HG02571 (cell line): Measurements from ENCODE around the gene MPP3.
"Not testable (repeated sequence)": the region's sequence is repeated elsewhere in the genome, so short reads cannot be mapped to it uniquely, and the experiment has no call there.

ENCODE experiments used
- ATAC-seq: cut with Tn5 transposase; IDR thresholded peaks from one replicate; pipeline ENCODE4 v1.9.1; 2021; ENCODE audit warnings: mild to moderate bottlenecking, moderate library complexity; ENCODE audit not compliant: unreplicated experiment

MPP3 gene

DNA sequence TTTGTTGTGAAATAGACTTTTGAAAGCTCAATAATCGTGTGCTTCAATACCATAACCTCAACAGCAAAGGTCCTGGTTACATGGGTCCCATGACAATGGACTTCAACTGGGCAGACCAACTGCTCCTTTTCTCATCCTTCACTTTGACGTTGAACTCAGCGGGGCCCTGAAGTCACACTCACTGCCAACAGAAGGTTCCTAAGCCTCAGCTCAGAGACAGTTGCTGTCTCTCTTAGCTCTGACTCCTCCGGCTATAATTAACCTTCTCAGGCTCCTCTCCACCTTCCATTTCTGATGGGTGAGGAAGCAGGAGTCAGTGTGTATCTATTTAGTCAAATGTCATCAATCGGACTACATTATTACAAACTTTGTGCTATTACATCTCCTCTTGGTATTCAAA lies 23.8 kb downstream of the MPP3 start:
- ATAC-seq = no peak

DNA sequence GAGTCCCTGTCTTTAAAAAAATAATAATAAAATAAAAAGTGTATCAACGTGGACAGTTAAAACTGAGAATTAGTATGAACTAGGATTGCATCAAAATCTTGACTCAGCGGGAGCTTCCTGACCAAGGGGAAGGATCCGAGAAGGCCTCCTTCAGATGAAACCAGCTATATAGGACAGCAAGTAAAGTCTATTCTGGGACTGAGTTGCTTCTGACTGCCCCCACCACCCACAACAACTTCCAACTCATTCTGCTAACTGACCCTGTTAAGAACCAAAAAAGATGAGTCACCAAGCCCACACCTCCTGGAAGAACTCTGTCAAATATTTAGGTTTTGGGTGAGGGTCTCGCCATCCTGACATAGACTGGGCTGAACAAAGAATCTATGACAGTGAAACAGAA lies 24.9 kb downstream of the MPP3 start:
- no peak for ATAC-seq

DNA sequence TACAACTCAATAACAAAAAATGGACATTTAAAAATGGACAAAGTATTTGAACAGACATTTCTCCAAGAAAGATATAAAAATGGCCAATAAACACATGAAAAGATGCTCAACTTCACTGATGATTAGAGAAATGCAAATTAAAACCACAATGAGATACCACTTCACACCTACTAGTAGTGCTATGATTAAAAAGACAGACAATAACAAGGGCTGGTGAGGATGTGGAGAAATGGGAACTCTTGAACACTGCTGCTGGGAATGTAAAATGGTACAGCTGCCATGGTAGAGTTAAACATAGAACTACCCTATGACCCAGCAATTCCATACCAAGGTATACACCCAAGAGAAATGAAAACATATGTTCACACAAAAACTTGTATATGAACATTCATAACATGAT lies 27.8 kb downstream of the MPP3 start:
- no peak for ATAC-seq

DNA sequence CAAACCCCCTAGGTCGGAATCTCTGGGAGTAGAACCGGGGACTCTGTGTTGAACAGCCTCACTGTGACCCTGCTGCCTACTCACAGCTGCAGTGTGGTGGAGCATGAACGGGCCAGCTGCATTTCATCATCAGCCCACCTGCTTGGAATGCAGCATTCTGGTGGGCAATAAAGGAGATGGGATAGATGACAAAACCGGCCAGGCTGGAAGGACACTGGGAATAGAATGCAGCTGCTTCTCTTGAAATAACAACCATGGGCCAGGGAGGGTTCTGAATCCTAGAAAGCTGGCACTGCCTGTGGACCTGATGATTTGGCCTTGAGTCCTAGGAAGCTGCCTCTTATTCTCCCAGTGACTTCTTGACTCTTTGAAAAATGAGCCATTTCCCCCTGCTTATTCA lies 29.2 kb downstream of the MPP3 start:
- ATAC-seq = no peak

DNA sequence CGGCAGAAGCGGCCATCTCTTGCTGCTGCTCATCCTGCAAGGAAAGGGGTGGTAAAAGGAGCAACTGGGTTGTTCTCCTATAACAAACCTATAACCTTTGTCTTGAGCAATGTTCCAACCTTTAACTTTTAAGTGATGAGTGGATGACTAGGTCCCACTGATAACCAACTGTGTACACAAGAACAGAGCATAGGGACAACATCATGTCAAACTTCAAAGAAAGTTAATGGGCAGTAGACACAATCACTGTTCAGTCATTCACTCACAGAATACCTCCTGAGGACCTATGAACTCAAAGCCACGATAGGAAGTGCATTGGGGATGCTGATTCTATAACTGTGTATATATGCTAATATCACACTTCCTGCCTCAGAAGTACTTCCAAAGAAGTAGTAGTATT lies 31.1 kb downstream of the MPP3 start:
- ATAC-seq = no peak

DNA sequence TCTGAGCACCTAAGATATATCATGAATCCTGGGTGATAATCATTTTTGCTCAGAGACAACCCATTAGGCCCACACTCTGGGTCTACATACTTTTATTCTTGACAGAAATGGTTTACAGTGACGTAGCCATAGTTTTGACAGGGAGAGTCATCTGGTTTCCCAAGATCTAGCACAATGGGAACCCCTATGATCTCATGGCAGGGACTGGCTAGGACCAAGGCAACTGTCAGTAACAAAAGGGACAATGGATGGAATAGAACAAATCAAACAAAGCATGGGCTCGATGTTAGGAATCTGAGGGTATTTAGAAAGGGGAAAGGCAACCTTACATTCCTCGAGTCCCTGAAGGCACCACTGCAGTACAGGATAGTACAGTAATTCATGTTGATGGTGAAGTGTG lies 32.2 kb downstream of the MPP3 start:
- ATAC-seq = no peak

DNA sequence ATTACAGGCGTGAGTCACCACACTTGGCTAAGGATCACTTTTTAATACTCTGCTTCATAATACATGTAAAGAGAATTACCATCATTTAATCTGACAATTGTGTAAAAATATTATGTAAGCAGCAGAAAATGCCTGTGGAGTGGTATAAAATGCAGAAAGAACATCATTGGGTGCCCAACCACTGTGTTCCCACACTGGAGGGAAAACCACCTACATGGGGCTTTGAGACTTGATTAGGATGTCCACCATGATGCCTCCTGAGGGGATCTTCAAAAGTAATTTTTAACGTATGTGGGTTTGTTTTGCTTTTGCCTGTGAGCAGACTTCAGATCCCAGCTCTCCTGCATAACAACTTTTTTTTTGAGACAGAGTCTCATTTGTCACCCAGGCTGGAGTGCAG lies 33.9 kb downstream of the MPP3 start:
- no peak for ATAC-seq

DNA sequence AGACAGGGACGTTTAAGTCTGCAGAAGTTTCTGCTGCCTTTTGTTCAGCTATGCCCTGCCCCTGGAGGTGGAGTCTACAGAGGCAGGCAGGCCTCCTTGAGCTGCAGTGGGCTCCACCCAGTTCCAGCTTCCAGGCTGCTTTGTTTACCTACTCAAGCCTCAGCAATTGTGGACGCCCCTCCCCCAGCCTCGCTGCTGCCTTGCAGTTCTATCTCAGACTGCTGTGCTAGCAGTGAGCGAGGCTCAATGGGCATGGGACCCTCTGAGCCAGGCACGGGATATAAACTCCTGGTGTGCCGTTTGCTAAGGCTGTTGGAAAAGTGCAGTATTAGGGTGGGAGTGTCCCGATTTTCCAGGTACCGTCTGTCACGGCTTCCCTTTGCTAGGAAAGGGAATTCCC lies 34.9 kb downstream of the MPP3 start:
- ATAC-seq = not testable (repeated sequence)

DNA sequence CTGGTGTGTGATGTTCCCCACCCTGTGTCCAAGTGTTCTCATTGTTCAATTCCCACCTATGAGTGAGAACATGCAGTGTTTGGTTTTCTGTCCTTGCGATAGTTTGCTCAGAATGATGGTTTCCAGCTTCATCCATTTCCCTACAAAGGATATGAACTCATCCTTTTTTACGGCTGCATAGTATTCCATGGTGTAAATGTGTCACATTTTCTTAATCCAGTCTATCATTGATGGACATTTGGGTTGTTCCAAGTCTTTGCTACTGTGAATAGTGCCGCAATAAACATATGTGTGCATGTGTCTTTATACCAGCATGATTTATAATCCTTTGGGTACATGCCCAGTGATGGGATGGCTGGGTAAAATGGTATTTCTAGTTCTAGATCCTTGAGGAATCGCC lies 40.3 kb downstream of the MPP3 start:
- ATAC-seq = not testable (repeated sequence)

DNA sequence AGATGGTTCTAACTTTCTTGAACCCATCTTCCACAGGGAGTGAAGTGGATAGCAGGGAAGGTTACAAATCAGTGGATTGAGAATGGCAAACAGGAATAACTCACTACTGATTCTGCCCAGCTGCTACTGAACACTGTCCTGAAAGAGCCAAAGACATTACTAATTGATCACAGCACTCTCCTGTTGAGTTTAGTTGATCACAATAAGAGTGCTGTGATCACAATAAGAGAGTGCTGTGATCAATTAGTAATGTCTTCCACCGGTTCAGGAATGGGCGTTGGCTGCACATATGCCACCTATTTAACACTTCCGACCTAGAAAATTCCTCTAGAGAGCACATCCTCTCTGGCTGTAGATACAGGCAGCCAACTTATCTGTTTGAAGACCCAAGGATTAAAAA lies 41.4 kb downstream of the MPP3 start:
- no peak for ATAC-seq

DNA sequence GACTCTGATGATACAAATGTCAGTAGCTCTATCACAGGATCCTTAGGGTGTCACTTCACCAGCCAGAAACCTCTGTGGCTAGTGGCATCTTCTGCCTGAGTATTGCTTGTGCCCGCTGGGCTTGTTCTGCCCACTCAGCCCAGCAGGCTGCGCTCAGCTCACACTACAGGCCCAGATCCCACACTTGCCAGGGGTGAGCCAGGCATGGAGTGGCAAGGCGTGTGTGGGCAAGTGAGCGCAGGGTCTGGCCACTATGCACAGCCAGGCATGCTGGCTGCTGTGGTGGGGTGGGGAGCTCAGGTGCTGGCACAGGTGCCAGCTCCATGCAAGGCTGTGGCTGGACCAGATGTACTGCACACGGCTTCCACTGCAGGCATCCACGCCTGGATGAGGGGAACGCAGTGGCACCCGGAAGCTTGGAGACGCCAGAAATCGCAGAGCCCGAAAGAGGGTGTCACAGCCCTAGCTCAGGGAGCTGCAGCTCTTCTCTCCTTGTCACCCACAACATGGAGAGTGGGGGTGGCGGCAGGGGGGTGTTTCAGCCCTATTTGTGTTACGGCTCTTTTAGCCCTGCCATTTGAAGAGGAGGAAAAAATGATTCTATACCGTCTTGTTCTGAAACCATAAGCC lies 42.5 kb downstream of the MPP3 start:
- no peak for ATAC-seq

DNA sequence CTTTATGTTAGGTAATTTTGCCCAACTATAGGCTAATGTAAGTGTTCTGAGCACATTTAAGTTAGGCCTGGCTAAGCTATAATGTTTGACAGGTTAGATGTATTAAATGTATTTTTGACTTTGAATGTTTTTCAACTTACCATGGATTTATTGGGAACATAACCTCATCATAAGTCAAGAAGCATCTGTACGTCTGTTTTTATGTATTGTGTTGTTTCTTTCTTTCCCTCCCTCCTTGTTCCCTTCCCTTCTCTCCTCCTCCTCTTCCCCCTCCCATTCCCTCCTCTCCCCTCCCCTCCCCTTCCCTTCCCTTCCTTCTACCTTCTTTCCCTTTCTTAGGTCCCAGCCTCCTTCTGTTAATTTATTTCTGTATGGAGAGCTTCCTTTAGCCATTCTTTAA lies 43.5 kb downstream of the MPP3 start:
- no peak for ATAC-seq

DNA sequence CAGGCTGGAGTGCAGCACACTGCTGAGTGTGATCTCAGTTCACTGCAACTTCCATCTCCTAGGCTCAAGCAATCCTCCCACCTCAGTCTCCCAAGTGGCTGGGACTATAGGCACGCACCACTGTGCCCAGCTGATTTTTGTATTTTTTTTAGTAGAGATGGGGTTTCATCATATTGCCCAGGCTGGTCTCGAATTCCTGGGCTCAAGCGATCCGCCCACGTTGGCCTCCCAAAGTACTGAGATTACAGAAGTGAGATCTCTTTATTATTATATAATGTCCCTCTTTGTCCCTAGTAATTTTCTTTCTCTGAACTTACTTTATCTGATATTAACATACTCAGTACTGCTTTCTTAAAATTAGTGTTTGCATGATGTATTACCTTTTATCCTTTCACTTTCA lies 44.4 kb downstream of the MPP3 start:
- ATAC-seq = no peak

DNA sequence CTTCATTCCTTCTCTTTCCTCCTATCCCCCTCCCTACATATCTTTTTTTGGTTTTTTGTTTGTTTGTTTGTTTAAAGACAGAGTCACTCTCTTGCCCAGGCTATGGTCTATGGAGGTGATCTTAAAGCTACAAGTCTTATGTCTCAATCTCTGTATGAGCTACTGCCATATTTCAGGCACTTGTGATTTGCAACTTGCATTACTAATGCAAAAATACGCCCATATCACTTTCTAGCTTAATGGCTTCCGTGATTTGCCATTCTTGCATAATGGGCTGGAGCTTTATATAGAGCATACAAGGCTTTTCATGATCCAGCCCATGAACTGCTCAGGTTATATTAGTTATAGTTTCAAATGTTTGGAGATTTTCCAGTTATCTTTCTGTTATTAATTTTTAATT lies 45.2 kb downstream of the MPP3 start:
- ATAC-seq = no peak

DNA sequence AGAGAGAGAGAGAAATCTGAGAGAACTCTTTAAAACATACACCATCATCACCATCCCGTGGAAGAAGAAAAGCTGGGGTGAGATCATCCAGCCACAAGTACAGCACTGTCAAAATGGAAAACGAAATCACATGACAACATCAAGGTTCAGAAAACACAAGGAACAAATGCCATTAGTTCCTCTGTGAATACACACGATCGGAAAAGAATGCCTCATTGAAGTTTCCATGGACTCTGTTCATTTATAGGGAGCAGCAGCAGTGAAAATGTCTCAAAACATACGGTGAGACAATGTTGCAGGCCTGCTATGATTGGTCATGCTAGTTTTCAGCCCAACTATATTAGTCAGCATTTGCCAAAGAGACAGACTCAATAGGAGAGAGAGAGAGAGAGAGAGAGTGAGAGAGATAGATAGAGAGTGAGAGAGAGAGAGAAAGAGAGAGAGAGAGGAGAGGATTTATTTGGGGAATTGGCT lies 48.3 kb downstream of the MPP3 start:
- no peak for ATAC-seq

DNA sequence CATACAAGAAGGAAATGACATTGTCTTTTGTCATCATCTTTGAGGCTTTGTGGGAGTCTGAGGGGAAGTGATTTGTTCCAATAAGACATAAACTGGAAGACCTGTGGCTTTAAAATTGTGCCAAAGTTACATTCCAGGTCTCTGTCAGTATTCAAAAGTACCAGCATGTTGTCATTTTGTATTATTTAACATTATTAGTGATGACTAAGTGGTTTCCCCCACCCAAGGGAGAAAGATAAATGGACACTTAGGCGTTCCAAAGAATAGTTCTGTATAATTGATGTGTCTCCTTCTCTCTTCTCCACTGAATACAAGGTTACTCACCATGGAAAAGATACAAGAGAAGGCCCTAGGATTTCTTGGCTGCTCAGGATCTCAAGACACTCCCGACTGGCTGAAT lies 48.9 kb downstream of the MPP3 start:
- no peak for ATAC-seq

DNA sequence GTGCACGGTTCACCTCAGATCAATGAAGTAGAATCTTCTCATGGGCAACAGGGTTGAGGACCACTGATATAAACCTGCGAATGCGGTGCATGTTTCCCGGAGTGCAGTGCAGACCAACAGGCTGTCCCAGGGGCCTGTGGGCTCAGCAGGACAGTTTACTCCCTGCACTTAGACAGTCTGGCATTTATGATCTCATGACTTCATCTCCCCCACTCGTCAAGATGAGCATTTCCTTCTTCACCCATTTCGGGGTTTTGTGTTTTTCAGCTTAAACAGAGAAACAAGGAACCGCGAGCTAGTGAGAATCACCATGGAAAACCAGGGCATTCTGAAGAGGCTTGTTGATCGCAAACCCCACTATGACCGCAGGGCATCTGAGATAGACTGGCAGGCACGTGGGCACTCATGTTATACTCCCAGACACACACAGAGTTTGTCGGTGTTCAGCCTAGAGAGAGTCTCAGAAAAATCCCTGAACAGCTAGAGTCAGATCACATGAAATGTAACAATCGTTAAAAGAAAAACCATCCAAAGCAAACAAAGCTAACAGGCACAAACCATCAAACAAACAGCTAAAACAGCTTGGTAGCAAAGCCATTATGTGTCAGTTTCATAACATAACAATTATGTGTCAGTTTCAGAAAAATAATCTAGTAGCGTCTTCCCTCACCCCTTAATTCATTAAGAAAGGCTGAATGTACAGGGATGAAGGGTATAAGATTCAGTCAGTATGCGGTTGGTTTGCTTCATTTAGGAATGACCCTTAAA lies 49.8 kb downstream of the MPP3 start:
- ATAC-seq = no peak

DNA sequence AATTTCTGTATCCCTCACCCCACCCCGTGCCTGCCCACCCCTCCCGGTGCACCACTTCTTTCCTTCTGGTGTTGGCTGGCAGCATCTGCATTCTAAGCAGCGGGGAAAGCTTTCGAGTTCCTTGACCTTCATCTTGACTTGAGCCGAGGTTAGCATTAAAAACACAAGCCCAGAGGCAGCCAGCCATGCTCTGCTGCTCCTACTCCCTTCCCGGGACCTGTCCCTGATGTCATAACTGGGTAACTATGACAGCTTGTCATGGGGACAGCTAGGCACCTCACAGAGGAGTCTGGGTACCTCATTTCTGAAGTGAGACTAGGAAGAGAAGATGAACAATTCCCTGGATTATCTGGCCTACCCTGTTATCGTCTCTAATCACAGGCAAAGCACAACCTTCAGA lies 52.8 kb downstream of the MPP3 start, which contains the start of gene CFAP97D1:
TSS of gene CFAP97D1 (plus strand) at position 301 of the 400 bp plus-strand sequence. CDS start at position 329, 28 bp downstream.
- no peak for ATAC-seq

DNA sequence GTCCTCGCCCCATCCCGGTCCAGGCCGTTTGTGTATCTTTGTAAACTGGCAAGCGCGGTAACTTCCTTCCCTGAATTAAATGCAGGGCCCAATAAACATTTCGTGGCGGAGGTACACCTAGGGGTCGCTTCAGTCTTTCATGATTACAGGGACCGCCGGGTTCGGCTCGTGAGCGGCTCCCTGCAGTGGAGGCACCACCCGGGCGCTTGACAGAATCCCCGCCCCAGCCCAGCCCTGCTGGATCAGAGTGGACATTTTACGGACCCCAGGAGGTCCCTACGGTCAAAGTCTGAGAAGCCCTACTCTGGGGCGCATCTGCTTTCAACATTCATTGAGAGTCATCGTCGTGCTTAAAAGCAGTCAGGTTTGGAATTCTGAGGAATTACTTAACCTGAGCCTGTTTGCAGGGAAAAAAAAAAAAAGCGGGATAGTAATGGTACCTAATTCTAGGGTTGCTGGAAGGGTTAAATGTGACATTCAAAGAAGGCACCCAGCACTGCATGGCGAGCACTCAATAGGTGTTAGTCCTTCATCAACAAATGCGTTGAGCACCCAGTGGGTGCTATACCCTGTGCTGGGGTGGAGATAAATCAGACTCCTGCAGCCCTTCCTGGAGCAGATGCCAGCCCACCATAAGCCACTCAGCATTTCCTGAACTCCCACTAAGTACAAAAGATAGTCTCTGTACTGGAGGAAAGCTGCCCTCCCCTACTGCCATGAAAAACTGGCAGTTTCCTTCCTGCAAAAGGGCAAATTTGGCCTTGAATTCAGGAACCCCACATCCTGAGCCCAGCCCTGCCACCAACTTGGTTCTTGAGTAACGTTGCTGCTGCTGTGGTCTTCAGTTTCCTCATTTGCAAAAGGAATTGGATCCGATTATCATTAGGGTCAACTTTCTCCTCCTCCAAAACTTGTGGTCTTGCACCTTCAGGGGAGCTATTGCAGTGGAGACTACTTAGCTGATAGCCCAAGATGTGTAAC lies 53.5 kb downstream of the MPP3 start:
- no peak for ATAC-seq

DNA sequence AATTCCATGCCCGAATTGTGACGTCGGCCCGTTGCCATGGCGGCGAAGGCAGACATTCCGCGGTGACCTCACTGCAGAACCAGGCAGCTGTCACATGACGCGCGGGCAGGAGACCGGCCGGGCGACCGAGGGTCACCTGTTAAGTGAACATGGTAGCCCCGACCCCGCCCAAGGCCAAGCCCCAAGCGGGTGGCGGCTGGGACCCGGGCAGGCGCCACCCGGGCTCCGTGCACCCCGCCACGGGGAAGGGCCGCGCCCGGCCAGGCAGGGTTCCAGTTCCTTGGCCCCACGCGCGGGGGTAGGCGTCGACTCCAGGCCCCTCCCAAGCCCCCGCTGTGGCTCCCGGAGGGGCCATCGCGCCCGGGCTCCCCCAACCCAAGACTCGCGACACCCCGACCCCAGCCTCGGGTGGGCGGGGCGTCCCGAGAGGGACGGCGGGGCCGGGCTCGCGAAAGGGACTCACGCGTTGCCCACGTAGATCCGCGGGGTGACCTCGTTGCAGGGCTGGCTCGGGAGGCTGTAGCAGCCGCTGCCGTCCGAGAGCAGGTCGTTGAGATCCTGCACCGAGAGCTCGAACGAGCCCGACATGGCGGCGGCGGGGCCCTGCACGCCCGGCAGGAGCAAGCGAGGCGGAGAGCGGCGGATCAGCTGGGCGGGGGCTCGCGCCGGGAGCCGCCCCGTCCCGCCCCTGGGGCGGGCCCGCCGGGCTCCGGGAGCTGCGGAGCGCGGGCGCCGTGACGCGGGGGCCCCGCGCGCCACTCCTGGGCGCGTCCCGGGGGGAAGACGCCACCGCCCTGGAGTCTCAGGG lies 54.4 kb downstream of the MPP3 start, which contains the start of gene DUSP3:
TSS of gene DUSP3 (minus strand) at position 641 of the 808 bp plus-strand sequence. CDS start at position 588, 53 bp downstream.
- peak; percentile 69 for ATAC-seq
